Activated CD4-positive, alpha-beta T cell treated with anti-CD3 and anti-CD28 coated beads, Interleukin-2, amount 50 U/mL, for 48 hours (primary cell): Measurements from ENCODE around the gene ZNF135.

Experiments
- DNase-seq, 2 experiments: peaks; one replicate each; pipeline ENCODE4 v3.0.0-alpha.2; 2020

The ZNF135 gene

DNA sequence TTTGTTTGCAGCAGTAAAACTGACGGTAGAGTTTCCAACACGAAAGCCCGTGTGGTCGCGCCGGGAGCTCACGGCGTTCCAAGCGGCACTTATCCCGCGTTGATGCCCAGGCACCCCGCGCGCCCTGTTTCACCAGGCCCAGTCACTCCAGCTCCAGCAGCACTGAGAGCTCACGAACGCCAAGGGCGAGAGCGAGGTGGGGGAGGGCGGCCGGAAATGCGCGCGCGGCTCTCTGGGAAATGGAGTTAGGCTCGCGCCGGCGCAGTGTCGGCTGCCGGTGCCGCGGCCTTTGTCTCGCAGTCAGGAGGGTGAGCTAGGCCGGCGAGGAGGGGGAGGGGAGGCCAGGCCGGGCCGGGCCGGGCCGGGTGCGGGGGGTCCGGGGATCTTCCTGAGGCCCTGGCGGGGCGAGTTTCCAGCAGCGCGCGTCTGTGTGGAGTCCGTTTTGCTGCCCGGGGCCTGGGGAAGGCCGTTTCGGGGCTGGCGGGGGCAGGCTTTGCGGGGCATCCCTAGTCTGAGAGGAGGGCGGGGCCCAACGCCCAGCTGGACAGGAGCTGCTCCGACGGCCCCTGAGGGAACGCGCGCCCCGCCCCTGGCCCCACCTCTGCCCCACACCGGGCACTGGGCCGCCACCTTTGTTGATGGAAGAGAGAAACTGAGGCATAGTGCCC is at the start of gene ZNF135:
TSS of gene ZNF135 (plus strand) at position 280 of the 668 bp plus-strand sequence. CDS start 721 bp downstream, outside the sequence.
- DNase-seq: peak; percentile 48 to 52

- no peak for DNase-seq
These were observed 49.8 kb upstream of the ZNF135 start for GRCh38 chr19:58009301-58009665.

- peak in 1 of 2 experiments; percentile 48 for DNase-seq
These were observed 49.3 kb upstream of the ZNF135 start for GRCh38 chr19:58009666-58010301.

DNA sequence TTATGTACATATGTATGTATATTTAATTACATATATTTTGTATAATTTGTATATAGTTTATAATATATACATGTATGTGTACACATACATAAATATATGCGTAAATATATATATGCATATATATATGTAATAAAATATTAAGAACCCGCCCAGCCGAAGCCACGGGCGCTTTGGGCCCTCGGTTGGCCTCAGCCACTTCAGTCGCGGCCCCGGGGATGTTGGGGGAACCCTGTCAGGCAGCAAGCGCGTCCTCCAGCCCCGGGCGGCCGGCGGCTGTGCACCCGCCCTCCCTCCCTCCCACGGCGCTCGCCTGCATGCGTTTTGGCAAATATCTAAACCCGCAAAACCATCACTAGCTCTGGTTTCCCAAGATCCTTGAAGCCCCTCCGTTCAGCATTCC is 48.6 kb upstream of the ZNF135 start:
- no peak for DNase-seq

- no peak for DNase-seq
These were observed 44.9 kb upstream of the ZNF135 start for GRCh38 chr19:58014141-58014540.

DNA sequence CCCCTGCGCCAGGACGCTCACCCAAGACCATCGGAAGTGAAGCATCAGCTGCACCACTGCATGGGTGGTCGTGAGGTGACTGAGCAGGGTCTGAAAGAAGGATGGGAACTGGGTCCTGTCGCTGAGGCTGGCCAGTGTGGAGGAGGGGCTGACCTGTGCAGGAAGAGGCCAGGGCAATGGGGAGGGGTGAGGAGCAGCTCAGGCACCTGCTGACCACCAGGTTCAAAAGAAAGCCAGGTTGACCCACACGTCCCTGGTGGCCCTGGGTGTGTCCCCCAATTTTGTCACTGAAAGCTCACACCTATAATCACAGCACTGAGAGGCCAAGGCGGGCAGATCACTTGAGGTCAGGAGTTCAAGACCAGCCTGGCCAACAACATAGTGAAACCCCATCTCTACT is 39.0 kb upstream of the ZNF135 start:
- DNase-seq: no peak

GRCh38 chr19:58021541-58022282 is 37.4 kb upstream of the ZNF135 start:
- DNase-seq: peak in 1 of 2 experiments; percentile 30

DNA sequence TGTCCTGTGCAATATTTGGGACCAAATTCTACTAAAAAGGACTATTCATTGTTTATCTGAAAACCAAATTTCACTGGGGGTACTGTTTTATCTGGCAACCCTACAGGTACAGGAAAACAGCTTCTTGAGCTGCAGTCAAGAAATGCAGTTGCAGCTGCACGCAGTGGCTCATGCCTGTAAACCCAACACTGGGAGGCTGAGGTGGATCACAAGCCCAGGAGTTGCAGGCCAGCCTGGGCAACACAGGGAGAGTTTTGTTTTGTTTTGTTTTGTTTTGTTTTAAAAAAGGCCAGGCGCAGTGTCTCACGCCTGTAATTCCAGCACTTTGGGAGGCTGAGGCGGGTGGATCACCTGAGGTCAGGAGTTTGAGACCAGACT is 36.8 kb upstream of the ZNF135 start:
- DNase-seq: no peak

DNA sequence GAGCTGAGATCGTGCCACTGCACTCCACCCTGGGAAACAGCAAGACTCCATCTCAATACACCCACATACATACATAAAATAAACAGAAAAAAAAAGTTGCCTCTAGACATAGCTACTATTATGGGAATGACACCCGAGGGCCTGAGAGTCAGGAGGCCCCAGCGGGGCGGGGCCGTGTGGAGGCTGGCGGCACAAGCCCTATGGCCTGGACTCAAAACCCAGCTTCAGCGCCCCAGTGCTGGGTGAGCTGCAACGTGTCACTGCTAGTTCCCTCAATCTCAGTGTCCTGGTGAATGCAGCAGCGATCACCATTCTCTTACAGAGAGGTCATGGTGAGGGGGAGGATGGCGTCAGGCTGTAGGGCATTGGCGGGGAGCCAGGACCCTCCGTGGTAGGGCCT is 34.4 kb upstream of the ZNF135 start:
- DNase-seq: no peak

GRCh38 chr19:58033741-58034476 is 25.2 kb upstream of the ZNF135 start, which contains the start of gene ZSCAN1:
ZSCAN1 (plus strand) TSS chr19:58034025; CDS start chr19:58037837, 3,812 bp downstream.
- DNase-seq: no peak

- DNase-seq: no peak
These were observed 24.6 kb upstream of the ZNF135 start for GRCh38 chr19:58034477-58034793.

DNA sequence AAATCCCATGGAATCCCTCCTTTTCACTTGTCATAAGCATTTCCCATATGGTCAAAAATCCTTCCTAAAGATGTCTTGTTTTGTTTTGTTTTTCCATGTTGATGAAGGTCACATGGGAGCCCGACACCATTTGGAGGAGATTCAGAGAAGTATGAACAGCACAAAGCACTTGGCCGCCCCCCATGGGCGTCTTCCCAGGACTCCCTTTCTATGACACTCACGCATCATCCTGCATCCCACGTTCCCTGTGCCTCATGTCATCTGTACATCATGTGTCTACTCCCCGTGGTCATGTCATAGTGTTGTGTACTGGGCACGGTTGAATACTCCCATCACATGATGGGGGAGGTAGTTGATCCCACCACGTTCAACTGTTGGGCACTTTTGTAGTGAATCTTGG is 23.2 kb upstream of the ZNF135 start:
- no peak for DNase-seq

- no peak for DNase-seq
These were observed 21.0 kb upstream of the ZNF135 start for GRCh38 chr19:58037927-58038687.

DNA sequence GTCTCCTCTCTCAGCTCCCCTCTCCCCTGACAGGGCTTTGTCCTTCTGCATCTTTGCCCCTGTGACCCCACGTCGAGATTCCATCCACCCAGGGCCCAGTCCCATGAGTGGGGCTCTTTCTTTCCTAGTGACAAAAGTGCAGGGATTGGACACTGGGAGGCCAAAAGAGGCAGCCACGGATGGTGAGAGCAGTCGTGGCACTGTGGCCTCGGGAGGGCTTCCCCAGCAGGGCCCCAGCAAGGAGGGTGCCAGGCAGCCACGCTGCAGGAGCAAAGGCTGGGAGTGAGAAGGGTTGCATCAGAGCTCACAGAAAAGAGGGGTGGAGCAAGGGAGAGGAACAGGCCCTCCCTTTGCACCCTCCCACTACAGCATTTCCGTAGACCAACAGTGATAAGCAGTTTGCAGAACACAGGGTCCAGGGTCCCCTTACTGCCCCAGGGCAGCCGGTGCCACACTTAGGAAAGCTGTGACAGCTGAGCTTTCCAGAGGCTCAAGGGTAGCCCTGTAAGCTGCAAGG is 20.3 kb upstream of the ZNF135 start:
- DNase-seq: no peak

DNA sequence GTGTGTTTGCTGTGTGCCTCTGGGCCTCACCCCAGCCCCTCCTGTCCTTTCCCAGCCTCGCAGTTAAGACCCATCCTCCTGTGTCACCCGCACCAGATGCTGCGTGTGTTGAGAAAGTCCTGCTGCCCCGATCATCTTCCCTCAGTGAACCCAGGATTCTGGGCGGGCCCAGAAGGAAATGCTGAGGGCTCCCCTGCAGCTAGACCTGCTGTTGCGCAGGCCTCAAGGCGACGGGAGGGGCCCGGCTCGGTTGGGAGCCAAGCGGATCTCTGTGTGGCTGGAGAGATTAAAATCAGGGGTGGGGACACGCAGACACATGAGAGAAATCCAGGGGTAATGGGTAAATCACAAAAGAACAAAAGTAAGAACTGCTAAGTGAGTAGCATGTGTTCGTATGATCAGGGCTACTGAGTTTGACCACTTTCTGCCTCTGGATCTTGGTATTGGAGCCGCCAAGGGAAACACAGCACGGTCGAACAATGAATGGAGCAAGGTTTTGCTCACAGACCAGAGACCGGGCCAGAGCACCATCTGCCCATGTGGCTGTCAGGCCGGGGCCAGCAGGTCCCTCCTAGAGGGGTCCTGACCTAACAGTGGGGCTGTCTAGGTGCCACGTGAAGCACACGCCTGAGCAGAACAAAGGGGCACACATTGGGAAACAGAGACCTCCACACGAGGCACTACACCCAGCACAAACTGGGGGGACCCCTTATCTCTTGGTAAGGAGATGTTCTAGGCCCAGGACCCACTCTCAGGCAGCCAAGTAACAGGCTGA is 18.1 kb upstream of the ZNF135 start:
- DNase-seq: no peak

GRCh38 chr19:58042495-58043340 is 16.4 kb upstream of the ZNF135 start:
- DNase-seq: no peak

DNA sequence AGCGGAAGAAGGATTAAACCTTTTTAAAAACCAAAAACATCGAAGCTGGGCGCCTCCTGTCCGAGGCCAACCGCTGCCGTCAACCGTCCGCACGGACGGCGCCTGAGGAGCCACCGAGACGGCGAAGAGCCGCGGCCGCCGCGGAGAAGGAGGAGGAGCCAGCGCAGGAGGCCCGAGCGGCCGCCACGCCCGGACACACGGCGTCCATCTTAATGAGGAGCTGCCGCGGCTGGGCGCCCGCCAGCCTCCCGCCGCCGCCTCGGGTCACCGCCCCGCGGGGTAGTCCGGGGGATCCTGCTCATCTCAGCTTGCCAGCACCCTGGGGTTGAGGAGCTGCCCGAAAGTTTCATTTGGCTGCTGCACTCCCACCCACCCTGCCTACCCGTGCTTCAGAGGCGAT is 14.7 kb upstream of the ZNF135 start:
- no peak for DNase-seq

- no peak for DNase-seq
These were observed 14.2 kb upstream of the ZNF135 start for GRCh38 chr19:58044886-58045285.

DNA sequence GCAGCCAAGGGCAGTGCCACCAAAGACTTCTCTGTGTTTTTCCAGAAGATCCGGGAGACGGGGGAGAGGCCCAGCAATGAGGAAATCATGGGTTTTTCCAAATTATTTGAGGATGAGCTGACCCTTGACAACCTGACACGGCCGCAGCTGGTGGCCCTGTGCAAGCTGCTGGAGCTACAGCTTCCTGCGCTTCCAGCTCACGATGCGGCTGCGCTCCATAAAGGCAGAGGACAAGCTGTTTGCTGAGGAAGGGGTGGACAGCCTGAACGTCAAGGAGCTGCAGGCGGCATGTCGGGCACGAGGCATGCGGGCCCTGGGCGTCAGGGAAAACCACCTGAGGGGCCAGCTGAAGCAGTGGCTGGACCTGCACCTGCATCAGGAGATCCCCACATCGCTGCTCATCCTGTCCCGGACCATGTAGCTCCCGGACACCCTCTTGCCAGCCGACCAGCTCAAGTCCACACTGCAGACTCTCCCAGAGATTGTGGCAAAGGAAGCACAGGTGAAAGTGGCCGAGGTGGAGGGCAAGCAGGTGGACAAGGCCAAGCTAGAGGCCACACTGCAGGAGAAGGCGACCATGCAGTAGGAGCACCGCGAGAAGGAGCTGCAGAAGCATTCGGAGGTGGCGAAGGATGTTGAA is 13.6 kb upstream of the ZNF135 start:
- DNase-seq: no peak

DNA sequence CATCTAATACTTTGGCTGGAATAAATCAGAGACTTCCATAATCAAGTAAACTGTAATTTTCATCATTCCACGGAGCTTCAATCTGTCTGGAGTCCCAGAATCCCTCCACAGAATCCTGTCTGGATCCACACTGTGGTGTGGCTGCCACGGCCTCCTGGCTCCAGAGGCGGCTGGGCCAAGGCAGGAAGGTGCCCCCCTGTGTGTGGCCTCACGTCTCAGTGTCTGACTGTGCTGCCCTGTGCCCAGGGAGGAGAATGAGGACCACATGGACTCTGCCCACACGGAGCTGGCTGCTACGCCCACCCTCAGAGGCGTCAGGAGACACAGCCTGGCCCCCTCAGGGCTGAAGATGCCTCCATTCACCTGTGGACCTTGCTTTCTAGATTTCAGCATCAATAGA is 12.2 kb upstream of the ZNF135 start:
- DNase-seq: no peak
